Subcutaneous abdominal adipose tissue (tissue), 5 donors: ENCODE data around the gene SHC2.
A peak's percentile ranks its signal among the peaks of the same experiment; 100 is the strongest.

ENCODE experiments used
- H3K27ac ChIP-seq: one replicate; pipeline ENCODE4 v1.7.0; 2013; ENCODE audit warnings: low read depth, mild to moderate bottlenecking, inconsistent platforms, low read length, moderate library complexity
- H3K27me3 ChIP-seq, 5 donors: one replicate each; pipeline ENCODE4 v1.7.0; 2013; ENCODE audit warnings: low read length in 5 of 5, inconsistent platforms in 1 of 5; ENCODE audit not compliant: control insufficient read depth in 5 of 5, insufficient read depth in 4 of 5
- H3K36me3 ChIP-seq, 5 donors: one replicate each; pipeline ENCODE4 v1.7.0; 2013; ENCODE audit warnings: low read length in 5 of 5; ENCODE audit not compliant: control insufficient read depth in 5 of 5, insufficient read depth in 5 of 5
- H3K4me1 ChIP-seq, 5 donors: one replicate each; pipeline ENCODE4 v1.7.0; 2013; ENCODE audit warnings: low read length in 5 of 5, mild to moderate bottlenecking in 3 of 5, moderate library complexity in 1 of 5; ENCODE audit not compliant: control insufficient read depth in 5 of 5, insufficient read depth in 5 of 5
- H3K4me3 ChIP-seq, 5 donors: one replicate each; pipeline ENCODE4 v1.7.0; 2013; ENCODE audit warnings: low read length in 5 of 5, low read depth in 1 of 5
- H3K9ac ChIP-seq, 5 donors: one replicate each; pipeline ENCODE4 v1.7.0; 2013; ENCODE audit warnings: low read length in 5 of 5, mild to moderate bottlenecking in 4 of 5, moderate library complexity in 3 of 5
- H3K9me3 ChIP-seq, 5 donors: one replicate each; pipeline ENCODE4 v1.7.0; 2013; ENCODE audit warnings: low read length in 5 of 5; ENCODE audit not compliant: control insufficient read depth in 5 of 5
- donor health status: healthy.
- donor health status: healthy.
- donor health status: healthy.
- donor health status: healthy.
- donor health status: healthy.

SHC2 gene

DNA sequence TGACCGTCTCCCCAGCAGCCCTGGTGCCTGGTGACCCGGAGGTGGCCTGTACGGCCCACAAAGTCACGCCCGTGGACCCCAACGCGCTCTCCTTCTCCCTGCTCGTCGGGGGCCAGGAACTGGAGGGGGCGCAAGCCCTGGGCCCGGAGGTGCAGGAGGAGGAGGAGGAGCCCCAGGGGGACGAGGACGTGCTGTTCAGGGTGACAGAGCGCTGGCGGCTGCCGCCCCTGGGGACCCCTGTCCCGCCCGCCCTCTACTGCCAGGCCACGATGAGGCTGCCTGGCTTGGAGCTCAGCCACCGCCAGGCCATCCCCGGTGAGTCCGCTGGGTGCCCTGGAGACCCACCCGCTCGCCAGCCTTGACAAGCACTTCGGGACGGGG, 37.7 kb upstream of the SHC2 start:
- no peaks in the 10 kb centered on the region for H3K36me3 ChIP-seq
- H3K9me3 ChIP-seq = no peaks in the 10 kb centered on the region
- H3K4me3 ChIP-seq = no peak overlapping the region
- no peak overlapping the region for H3K27ac ChIP-seq
- no peak overlapping the region for H3K9ac ChIP-seq
- peaks cover 9 to 27% (median 18%) of the 10 kb centered on the region in 5 donors for H3K27me3 ChIP-seq
- peaks cover 0 to 13% (median 5%) of the 10 kb centered on the region in 5 donors for H3K4me1 ChIP-seq

DNA sequence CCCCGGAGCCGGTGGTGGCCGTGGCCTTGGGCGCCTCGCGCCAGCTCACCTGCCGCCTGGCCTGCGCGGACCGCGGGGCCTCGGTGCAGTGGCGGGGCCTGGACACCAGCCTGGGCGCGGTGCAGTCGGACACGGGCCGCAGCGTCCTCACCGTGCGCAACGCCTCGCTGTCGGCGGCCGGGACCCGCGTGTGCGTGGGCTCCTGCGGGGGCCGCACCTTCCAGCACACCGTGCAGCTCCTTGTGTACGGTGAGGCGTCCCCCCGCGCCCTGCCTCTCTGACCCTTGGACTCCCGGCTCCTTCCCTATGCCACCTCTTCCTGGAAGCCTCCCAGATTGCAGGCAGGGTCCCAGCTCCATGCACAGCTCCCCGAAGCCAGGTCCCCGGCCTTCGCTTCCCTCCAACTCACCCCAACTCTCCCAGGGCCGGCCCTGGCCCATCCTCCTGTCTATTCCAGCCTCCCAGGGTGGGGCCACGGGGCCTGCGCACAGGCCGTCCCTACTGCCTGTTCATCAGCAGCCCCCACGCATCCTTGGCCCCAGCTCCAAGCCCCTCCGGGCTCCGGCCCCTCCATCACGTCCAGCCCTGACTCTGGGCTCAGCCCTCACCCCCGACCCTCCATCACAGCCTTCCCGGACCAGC, 37.2 kb upstream of the SHC2 start:
- H3K27me3 ChIP-seq = peaks cover 9 to 27% (median 18%) of the 10 kb centered on the region in 5 donors
- peak overlapping the region in 1 of 5 donors; percentile 37 for H3K4me3 ChIP-seq
- no peak overlapping the region for H3K27ac ChIP-seq
- no peaks in the 10 kb centered on the region for H3K9me3 ChIP-seq
- peaks cover 0 to 13% (median 5%) of the 10 kb centered on the region in 5 donors for H3K4me1 ChIP-seq
- no peaks in the 10 kb centered on the region for H3K36me3 ChIP-seq
- H3K9ac ChIP-seq = no peak overlapping the region

DNA sequence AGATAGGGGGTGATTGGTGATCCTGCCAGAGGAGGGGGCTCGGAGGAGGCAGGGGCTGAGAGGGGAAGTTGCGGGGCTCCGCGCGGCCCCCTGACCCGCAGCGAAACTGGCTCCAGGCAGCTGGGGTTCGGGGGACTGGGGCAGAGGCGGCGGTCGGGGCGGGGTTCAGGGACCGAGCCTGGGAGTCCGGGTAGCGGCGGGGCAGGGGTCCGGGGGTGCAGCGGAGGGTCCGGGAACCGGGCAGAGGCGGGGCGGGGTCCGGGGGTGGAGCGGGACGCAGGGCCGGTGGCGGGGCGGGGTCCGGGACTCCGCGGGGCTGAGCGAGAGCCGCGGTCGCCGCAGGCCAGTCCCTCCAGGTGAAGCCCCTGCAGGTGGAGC, 36.6 kb upstream of the SHC2 start:
- no peak overlapping the region for H3K9ac ChIP-seq
- no peaks in the 10 kb centered on the region for H3K36me3 ChIP-seq
- peaks cover 9 to 27% (median 18%) of the 10 kb centered on the region in 5 donors for H3K27me3 ChIP-seq
- H3K27ac ChIP-seq = no peak overlapping the region
- H3K4me1 ChIP-seq = peaks cover 0 to 13% (median 5%) of the 10 kb centered on the region in 5 donors
- H3K9me3 ChIP-seq = no peaks in the 10 kb centered on the region
- H3K4me3 ChIP-seq = no peak overlapping the region

DNA sequence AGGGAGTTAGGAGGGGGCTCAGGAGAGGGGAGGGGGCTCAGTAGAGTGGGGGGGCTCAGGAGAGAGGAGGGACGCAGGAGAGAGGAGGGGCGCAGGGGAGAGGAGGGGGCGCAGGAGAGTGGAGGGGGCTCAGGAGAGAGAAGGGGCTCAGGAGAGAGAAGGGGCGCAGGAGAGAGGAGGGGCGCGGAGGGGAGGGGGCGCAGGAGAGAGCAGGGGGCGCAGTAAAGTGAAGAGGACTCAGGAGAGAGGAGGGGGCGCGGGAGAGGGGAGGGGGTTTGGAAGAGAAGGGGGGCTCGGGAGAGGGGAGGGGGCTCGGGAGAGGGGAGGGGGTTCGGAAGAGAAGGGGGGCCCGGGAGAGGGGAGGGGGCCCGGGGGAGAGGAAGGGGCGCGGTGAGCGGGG, 36.2 kb upstream of the SHC2 start:
- Histone ChIP-seq H3K27me3 (peaks cover 9 to 27% (median 18%) of the 10 kb centered on the region in 5 donors), H3K9me3 (no peaks in the 10 kb centered on the region), H3K4me3 (no peak overlapping the region), H3K4me1 (peaks cover 0 to 13% (median 5%) of the 10 kb centered on the region in 5 donors), H3K27ac (no peak overlapping the region), H3K36me3 (no peaks in the 10 kb centered on the region), H3K9ac (no peak overlapping the region)

GRCh38 chr19:496112-496665, 35.4 kb upstream of the SHC2 start, which contains the start of gene MADCAM1:
MADCAM1 (plus strand) TSS chr19:496486; CDS start chr19:496500, 14 bp downstream.
- Histone ChIP-seq H3K27me3 (peaks cover 9 to 27% (median 18%) of the 10 kb centered on the region in 5 donors), H3K27ac (no peak within 1 kb of the TSS), H3K4me3 (no peak within 1 kb of the TSS), H3K36me3 (no peaks in the 10 kb centered on the region), H3K9ac (no peak within 1 kb of the TSS), H3K9me3 (no peaks in the 10 kb centered on the region), H3K4me1 (peaks cover 0 to 13% (median 5%) of the 10 kb centered on the region in 5 donors)

DNA sequence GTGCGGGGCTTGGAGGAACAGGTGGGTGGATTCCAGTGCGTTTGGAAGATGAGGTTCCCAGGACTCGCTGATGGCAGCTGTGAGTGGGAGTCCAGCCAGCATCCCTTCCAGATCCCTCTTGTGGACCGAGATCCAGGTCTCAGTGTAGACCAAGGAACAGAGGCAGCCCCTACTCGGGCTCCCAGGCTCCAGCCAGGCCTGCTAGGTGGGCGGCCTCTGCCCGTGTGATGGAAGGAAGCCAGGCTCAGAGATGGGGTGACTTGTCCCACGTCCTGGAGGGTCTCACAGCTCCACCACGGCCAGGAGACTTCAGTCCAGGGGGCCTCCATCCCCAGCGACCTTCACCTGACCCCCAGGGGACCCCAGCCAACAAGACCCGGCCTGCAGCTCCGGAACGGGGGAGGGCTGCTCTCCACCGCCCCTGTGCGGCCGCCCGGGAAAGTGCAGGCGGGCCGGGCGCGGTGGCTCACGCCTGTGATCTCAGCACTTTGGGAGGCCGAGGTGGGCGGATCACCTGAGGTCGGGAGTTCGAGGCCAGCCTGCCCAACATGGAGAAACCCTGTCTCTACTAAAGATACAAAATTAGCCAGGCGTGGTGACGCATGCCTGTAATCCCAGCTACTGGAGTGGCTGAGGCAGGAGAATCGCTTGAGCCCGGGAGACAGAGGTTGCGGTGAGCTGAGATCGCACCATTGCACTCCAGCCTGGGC, 34.7 kb upstream of the SHC2 start:
- H3K4me3 ChIP-seq = no peak overlapping the region
- no peak overlapping the region for H3K9ac ChIP-seq
- no peaks in the 10 kb centered on the region for H3K36me3 ChIP-seq
- no peaks in the 10 kb centered on the region for H3K9me3 ChIP-seq
- peaks cover 9 to 27% (median 18%) of the 10 kb centered on the region in 5 donors for H3K27me3 ChIP-seq
- H3K4me1 ChIP-seq = peaks cover 0 to 13% (median 5%) of the 10 kb centered on the region in 5 donors
- H3K27ac ChIP-seq = no peak overlapping the region

DNA sequence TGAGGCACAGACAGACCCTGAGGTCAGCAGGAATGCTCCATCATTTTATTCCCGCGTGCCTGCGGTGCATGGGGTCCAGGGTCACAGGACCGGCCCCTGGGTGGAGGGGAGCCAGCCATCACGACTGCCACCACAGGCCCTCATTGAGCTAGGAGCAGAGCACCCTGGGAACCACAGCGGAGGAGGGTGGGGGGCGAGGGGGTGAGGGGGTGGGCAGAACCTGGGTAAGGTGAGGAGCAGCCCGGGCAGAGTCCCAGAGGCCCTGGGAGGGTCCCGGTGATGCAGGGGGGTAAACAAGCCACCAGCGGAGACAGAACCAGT, 34.2 kb upstream of the SHC2 start:
- Histone ChIP-seq H3K36me3 (no peaks in the 10 kb centered on the region), H3K4me3 (no peak overlapping the region), H3K27ac (no peak overlapping the region), H3K9ac (no peak overlapping the region), H3K27me3 (peaks cover 9 to 27% (median 18%) of the 10 kb centered on the region in 5 donors), H3K4me1 (peaks cover 0 to 15% (median 10%) of the 10 kb centered on the region in 5 donors), H3K9me3 (no peaks in the 10 kb centered on the region)

DNA sequence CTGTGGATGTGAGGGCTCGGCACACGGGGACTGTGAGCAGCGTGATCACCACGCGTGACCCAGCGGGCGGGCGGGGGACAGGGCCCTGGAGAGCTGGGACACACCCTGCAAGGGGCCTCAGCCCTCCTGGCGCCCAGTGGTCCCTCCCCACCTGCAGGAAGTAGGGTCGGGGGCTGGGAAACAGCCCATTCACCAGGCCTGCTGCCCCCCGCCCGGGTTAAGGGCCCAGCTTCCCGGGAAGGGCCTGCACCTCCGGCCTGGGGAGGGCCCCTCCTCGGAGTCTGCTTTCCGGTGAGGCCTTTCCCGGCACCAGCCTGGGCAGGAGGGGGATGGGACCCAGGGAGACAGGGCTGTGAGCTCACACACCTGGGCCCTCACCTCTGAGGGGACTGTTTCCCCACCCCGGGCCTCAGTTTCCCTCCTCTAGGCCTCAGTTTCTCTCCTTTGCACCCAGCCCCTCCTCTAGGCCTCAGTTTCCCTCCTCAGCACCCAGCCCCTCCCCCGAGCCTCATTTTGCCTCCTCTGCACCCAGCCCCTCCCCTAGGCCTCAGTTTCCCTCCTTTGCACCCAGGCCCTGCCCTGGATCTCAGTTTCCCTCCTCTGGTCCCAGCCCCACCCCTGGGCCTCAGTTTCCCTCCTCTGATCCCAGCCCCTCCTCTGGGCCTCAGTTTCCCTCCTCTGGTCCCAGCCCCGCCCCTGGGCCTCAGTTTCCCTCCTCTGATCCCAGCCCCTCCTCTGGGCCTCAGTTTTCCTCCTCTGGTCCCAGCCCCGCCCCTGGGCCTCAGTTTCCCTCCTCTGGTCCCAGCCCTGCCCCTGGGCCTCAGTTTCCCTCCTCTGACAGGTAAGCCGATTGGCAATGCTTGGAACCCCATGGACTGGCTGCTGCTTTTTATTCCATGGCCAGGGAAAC, 33.6 kb upstream of the SHC2 start:
- H3K4me1 ChIP-seq = peaks cover 0 to 21% (median 16%) of the 10 kb centered on the region in 5 donors
- no peak overlapping the region for H3K27ac ChIP-seq
- peaks cover 9 to 27% (median 18%) of the 10 kb centered on the region in 5 donors for H3K27me3 ChIP-seq
- H3K9me3 ChIP-seq = no peaks in the 10 kb centered on the region
- H3K4me3 ChIP-seq = no peak overlapping the region
- H3K9ac ChIP-seq = peak overlapping the region in 1 of 5 donors; percentile 39
- no peaks in the 10 kb centered on the region for H3K36me3 ChIP-seq

DNA sequence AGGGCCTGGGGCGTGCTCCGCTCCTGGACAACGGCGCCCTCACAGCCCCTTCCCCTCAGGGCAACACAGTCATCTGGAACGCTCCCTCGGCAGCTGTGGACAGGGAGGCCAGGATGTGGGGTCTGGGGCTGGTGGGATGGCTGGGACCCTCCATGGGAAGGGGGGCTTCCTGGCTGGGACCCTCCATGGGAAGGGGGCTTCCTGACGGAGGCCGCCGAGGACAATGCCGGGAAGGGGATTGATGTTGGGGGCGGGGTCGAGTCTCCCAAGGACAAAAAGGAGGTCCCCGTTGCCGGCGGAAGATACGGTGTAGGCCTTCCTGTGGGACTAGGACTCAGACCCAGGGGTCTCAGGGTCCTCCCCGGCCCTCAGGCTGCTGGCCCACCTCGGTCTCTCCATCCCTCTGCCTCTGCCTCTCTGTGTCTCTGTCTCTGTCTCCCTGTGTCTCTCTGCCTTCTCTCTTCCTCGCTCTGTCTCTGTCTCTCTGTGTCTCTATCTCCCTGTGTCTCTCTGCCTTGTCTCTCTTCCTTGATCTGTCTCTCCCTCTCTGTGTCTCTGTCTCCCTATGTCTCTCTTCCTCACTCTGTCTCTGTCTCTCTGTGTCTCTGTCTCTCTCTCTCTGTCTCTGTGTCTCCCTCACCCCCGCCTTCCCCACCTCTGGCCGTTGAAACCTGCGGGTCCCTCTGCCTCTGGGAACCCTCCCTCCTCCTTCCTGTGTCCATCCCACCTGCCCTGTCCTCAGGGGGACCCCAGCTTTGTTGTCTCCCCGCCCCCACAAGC, 32.7 kb upstream of the SHC2 start:
- Histone ChIP-seq H3K4me1 (peaks cover 0 to 22% (median 18%) of the 10 kb centered on the region in 5 donors), H3K27ac (no peak overlapping the region), H3K9me3 (no peaks in the 10 kb centered on the region), H3K4me3 (no peak overlapping the region), H3K27me3 (peaks cover 9 to 21% (median 14%) of the 10 kb centered on the region in 5 donors), H3K9ac (no peak overlapping the region), H3K36me3 (no peaks in the 10 kb centered on the region)
